HEK293 (cell line): ENCODE measurements around the gene TRIM9.

Experiments used
- EGR2 ChIP-seq: fragments of 450-650 bp; formaldehyde crosslinking; IDR thresholded peaks from 2 replicates; pipeline ENCODE4 v1.5.1; 2016; ENCODE audit warnings: low read depth, missing biosample characterization, missing genetic modification characterization
- FEZF1 ChIP-seq: fragments of 450-650 bp; formaldehyde crosslinking; IDR thresholded peaks from 2 replicates; pipeline ENCODE4 v1.5.1; 2016; ENCODE audit warnings: missing biosample characterization, missing genetic modification characterization
- GLI2 ChIP-seq: fragments of 450-650 bp; formaldehyde crosslinking; IDR thresholded peaks from 2 replicates; pipeline ENCODE4; 2017; ENCODE audit warnings: missing biosample characterization, missing genetic modification characterization, low read depth, borderline replicate concordance
- HIC1 ChIP-seq: fragments of 450-650 bp; formaldehyde crosslinking; IDR thresholded peaks from 2 replicates; pipeline ENCODE4 v1.5.1; 2016; ENCODE audit warnings: missing biosample characterization, missing genetic modification characterization
- MZF1 ChIP-seq: fragments of 450-650 bp; formaldehyde crosslinking; IDR thresholded peaks from 2 replicates; pipeline ENCODE4 v1.5.1; 2017; ENCODE audit warnings: missing biosample characterization, missing genetic modification characterization, borderline replicate concordance
- SCRT1 ChIP-seq: fragments of 450-650 bp; formaldehyde crosslinking; IDR thresholded peaks from 2 replicates; pipeline ENCODE4 v1.5.1; 2016; ENCODE audit warnings: missing biosample characterization, missing genetic modification characterization, borderline replicate concordance
- SETDB1 ChIP-seq: IDR thresholded peaks from one replicate; pipeline ENCODE4 v1.6.1; 2017; ENCODE audit warnings: mild to moderate bottlenecking, low read length, moderate library complexity, mixed read lengths; ENCODE audit not compliant: insufficient read length
- SP3 ChIP-seq: fragments of 450-650 bp; formaldehyde crosslinking; IDR thresholded peaks from 2 replicates; pipeline ENCODE4 v1.5.1; 2016; ENCODE audit warnings: missing biosample characterization, missing genetic modification characterization
- TRIM28 ChIP-seq: IDR thresholded peaks from 2 replicates; pipeline ENCODE4 v1.6.1; 2011; ENCODE audit warnings: low read length, control low read depth, borderline replicate concordance
- ZBTB20 ChIP-seq: fragments of 450-650 bp; formaldehyde crosslinking; IDR thresholded peaks from 2 replicates; pipeline ENCODE4 v1.5.1; 2016; ENCODE audit warnings: missing biosample characterization, missing genetic modification characterization
- ZBTB21 ChIP-seq: fragments of 450-650 bp; formaldehyde crosslinking; IDR thresholded peaks from 2 replicates; pipeline ENCODE4 v1.5.1; 2017; ENCODE audit warnings: missing biosample characterization, missing genetic modification characterization
- ZNF133 ChIP-seq: fragments of 450-650 bp; formaldehyde crosslinking; IDR thresholded peaks from 2 replicates; pipeline ENCODE4 v1.5.1; 2016; ENCODE audit warnings: missing biosample characterization, missing genetic modification characterization
- ZNF221 ChIP-seq: fragments of 450-650 bp; formaldehyde crosslinking; IDR thresholded peaks from 2 replicates; pipeline ENCODE4 v1.5.1; 2017; ENCODE audit warnings: missing biosample characterization, missing genetic modification characterization, borderline replicate concordance
- ZNF266 ChIP-seq: fragments of 450-650 bp; formaldehyde crosslinking; IDR thresholded peaks from 2 replicates; pipeline ENCODE4 v1.5.1; 2016; ENCODE audit warnings: missing biosample characterization, missing genetic modification characterization, low read depth
- ZNF404 ChIP-seq: fragments of 450-650 bp; formaldehyde crosslinking; IDR thresholded peaks from 2 replicates; pipeline ENCODE4 v1.5.1; 2017; ENCODE audit warnings: missing biosample characterization, missing genetic modification characterization
- ZNF416 ChIP-seq: fragments of 450-650 bp; formaldehyde crosslinking; IDR thresholded peaks from 2 replicates; pipeline ENCODE4 v1.5.1; 2016; ENCODE audit warnings: missing biosample characterization, missing genetic modification characterization
- ZNF521 ChIP-seq: fragments of 450-650 bp; formaldehyde crosslinking; IDR thresholded peaks from 2 replicates; pipeline ENCODE4 v1.5.1; 2017; ENCODE audit warnings: missing biosample characterization, mild to moderate bottlenecking, missing genetic modification characterization
- ZNF777 ChIP-seq: fragments of 450-650 bp; formaldehyde crosslinking; IDR thresholded peaks from 2 replicates; pipeline ENCODE4 v1.5.1; 2017; ENCODE audit warnings: missing biosample characterization, missing genetic modification characterization, borderline replicate concordance
- TF ChIP-seq, protein P1 (sequence below): fragments of 450-650 bp; formaldehyde crosslinking; IDR thresholded peaks from 2 replicates; pipeline ENCODE4 v1.5.1; 2016; ENCODE audit warnings: missing biosample characterization, missing genetic modification characterization
- TF ChIP-seq, protein P2 (sequence below): fragments of 450-650 bp; formaldehyde crosslinking; conservative IDR thresholded peaks from 2 replicates; pipeline ENCODE4 v1.5.1; 2016; ENCODE audit warnings: low read depth, missing biosample characterization, missing genetic modification characterization
- TF ChIP-seq, protein P3 (sequence below): fragments of 450-650 bp; formaldehyde crosslinking; IDR thresholded peaks from 2 replicates; pipeline ENCODE4 v1.5.1; 2016; ENCODE audit warnings: missing biosample characterization, missing genetic modification characterization, low read depth
- TF ChIP-seq, protein P4 (sequence below): fragments of 450-650 bp; formaldehyde crosslinking; IDR thresholded peaks from 2 replicates; pipeline ENCODE4 v1.5.1; 2016; ENCODE audit warnings: missing biosample characterization, missing genetic modification characterization
- TF ChIP-seq, protein P5 (sequence below): fragments of 450-650 bp; formaldehyde crosslinking; IDR thresholded peaks from 2 replicates; pipeline ENCODE4 v1.5.1; 2017; ENCODE audit warnings: missing biosample characterization, missing genetic modification characterization

The TRIM9 gene

DNA sequence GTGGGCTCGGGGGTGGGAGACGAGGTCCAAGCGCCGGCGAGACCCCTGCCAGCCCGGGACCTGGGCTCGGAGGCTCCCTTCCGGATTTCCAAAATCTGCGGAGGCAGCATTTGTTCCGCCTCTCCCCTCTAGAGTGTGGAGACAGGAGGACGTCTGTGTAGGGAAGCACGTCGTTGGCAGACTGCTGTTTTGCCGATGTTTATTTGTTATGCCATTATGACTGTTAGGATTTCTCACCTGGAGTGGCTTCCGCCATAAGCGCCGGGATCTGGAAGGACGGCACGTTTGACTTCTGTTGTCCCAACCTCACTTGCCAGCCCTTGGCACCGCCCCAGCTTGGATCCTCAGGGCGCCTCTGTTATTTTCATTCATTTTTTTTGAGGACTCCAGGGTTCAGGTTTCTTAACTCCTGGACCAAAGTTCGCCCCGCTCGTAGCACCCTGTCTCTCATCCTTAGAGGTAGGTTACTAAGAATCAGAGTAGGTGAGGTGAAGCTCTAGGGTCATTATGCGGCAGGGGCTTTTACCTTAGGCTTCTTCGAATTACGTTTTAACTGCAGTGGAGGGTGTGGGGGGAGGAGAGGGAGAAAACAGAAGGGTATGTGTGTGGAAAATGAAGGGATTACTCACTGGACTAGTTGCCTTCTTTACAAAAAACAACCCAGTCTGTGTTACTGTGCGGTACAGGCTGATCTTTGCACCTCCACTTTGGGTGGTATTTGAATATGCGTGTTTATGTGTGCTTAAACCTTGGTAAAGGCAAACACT, 150.1 kb downstream of the TRIM9 start (continued):
- no peak for TF ChIP-seq SCRT1 (tag by site-specific recombination)
- no peak for TF ChIP-seq MZF1 (tag by site-specific recombination)
- TF ChIP-seq EGR2 (tag by site-specific recombination) = no peak
- no peak for TF ChIP-seq FEZF1
- TF ChIP-seq SETDB1 = no peak
- TF ChIP-seq HIC1 = no peak; the same call in 1 of the 2 replicates
- TF ChIP-seq ZBTB21 = no peak
- TF ChIP-seq, protein P1, sequence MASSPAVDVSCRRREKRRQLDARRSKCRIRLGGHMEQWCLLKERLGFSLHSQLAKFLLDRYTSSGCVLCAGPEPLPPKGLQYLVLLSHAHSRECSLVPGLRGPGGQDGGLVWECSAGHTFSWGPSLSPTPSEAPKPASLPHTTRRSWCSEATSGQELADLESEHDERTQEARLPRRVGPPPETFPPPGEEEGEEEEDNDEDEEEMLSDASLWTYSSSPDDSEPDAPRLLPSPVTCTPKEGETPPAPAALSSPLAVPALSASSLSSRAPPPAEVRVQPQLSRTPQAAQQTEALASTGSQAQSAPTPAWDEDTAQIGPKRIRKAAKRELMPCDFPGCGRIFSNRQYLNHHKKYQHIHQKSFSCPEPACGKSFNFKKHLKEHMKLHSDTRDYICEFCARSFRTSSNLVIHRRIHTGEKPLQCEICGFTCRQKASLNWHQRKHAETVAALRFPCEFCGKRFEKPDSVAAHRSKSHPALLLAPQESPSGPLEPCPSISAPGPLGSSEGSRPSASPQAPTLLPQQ (tag by site-specific recombination) = no peak
- TF ChIP-seq ZBTB20 (tag by site-specific recombination) = peak; percentile 87; the same call in 1 of the 2 replicates
- no peak for TF ChIP-seq SP3 (tag by site-specific recombination)
- TF ChIP-seq ZNF521 (tag by site-specific recombination) = no peak
- TF ChIP-seq, protein P2, sequence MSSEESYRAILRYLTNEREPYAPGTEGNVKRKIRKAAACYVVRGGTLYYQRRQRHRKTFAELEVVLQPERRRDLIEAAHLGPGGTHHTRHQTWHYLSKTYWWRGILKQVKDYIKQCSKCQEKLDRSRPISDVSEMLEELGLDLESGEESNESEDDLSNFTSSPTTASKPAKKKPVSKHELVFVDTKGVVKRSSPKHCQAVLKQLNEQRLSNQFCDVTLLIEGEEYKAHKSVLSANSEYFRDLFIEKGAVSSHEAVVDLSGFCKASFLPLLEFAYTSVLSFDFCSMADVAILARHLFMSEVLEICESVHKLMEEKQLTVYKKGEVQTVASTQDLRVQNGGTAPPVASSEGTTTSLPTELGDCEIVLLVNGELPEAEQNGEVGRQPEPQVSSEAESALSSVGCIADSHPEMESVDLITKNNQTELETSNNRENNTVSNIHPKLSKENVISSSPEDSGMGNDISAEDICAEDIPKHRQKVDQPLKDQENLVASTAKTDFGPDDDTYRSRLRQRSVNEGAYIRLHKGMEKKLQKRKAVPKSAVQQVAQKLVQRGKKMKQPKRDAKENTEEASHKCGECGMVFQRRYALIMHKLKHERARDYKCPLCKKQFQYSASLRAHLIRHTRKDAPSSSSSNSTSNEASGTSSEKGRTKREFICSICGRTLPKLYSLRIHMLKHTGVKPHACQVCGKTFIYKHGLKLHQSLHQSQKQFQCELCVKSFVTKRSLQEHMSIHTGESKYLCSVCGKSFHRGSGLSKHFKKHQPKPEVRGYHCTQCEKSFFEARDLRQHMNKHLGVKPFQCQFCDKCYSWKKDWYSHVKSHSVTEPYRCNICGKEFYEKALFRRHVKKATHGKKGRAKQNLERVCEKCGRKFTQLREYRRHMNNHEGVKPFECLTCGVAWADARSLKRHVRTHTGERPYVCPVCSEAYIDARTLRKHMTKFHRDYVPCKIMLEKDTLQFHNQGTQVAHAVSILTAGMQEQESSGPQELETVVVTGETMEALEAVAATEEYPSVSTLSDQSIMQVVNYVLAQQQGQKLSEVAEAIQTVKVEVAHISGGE (tag by site-specific recombination) = peak; percentile 49; the same call in 1 of the 2 replicates
- no peak for TF ChIP-seq ZNF404
- no peak for TF ChIP-seq ZNF416 (tag by site-specific recombination)
- no peak for TF ChIP-seq ZNF133 (tag by site-specific recombination)
- no peak for TF ChIP-seq ZNF221 (tag by site-specific recombination)
- TF ChIP-seq TRIM28 = 0 out of 2 replicates have a peak, but pooled peaks have one; percentile 44
- TF ChIP-seq, protein P3, sequence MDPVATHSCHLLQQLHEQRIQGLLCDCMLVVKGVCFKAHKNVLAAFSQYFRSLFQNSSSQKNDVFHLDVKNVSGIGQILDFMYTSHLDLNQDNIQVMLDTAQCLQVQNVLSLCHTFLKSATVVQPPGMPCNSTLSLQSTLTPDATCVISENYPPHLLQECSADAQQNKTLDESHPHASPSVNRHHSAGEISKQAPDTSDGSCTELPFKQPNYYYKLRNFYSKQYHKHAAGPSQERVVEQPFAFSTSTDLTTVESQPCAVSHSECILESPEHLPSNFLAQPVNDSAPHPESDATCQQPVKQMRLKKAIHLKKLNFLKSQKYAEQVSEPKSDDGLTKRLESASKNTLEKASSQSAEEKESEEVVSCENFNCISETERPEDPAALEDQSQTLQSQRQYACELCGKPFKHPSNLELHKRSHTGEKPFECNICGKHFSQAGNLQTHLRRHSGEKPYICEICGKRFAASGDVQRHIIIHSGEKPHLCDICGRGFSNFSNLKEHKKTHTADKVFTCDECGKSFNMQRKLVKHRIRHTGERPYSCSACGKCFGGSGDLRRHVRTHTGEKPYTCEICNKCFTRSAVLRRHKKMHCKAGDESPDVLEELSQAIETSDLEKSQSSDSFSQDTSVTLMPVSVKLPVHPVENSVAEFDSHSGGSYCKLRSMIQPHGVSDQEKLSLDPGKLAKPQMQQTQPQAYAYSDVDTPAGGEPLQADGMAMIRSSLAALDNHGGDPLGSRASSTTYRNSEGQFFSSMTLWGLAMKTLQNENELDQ (tag by site-specific recombination) = no peak
- no peak for TF ChIP-seq ZNF777
- TF ChIP-seq, protein P4, sequence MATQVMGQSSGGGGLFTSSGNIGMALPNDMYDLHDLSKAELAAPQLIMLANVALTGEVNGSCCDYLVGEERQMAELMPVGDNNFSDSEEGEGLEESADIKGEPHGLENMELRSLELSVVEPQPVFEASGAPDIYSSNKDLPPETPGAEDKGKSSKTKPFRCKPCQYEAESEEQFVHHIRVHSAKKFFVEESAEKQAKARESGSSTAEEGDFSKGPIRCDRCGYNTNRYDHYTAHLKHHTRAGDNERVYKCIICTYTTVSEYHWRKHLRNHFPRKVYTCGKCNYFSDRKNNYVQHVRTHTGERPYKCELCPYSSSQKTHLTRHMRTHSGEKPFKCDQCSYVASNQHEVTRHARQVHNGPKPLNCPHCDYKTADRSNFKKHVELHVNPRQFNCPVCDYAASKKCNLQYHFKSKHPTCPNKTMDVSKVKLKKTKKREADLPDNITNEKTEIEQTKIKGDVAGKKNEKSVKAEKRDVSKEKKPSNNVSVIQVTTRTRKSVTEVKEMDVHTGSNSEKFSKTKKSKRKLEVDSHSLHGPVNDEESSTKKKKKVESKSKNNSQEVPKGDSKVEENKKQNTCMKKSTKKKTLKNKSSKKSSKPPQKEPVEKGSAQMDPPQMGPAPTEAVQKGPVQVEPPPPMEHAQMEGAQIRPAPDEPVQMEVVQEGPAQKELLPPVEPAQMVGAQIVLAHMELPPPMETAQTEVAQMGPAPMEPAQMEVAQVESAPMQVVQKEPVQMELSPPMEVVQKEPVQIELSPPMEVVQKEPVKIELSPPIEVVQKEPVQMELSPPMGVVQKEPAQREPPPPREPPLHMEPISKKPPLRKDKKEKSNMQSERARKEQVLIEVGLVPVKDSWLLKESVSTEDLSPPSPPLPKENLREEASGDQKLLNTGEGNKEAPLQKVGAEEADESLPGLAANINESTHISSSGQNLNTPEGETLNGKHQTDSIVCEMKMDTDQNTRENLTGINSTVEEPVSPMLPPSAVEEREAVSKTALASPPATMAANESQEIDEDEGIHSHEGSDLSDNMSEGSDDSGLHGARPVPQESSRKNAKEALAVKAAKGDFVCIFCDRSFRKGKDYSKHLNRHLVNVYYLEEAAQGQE (tag by site-specific recombination) = no peak
- TF ChIP-seq, protein P5, sequence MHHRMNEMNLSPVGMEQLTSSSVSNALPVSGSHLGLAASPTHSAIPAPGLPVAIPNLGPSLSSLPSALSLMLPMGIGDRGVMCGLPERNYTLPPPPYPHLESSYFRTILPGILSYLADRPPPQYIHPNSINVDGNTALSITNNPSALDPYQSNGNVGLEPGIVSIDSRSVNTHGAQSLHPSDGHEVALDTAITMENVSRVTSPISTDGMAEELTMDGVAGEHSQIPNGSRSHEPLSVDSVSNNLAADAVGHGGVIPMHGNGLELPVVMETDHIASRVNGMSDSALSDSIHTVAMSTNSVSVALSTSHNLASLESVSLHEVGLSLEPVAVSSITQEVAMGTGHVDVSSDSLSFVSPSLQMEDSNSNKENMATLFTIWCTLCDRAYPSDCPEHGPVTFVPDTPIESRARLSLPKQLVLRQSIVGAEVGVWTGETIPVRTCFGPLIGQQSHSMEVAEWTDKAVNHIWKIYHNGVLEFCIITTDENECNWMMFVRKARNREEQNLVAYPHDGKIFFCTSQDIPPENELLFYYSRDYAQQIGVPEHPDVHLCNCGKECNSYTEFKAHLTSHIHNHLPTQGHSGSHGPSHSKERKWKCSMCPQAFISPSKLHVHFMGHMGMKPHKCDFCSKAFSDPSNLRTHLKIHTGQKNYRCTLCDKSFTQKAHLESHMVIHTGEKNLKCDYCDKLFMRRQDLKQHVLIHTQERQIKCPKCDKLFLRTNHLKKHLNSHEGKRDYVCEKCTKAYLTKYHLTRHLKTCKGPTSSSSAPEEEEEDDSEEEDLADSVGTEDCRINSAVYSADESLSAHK (tag by site-specific recombination) = no peak
- TF ChIP-seq ZNF266 (tag by site-specific recombination) = no peak
- TF ChIP-seq GLI2 (tag by site-specific recombination) = no peak
